Measurements from ENCODE around the gene NFATC1.

The NFATC1 gene

DNA sequence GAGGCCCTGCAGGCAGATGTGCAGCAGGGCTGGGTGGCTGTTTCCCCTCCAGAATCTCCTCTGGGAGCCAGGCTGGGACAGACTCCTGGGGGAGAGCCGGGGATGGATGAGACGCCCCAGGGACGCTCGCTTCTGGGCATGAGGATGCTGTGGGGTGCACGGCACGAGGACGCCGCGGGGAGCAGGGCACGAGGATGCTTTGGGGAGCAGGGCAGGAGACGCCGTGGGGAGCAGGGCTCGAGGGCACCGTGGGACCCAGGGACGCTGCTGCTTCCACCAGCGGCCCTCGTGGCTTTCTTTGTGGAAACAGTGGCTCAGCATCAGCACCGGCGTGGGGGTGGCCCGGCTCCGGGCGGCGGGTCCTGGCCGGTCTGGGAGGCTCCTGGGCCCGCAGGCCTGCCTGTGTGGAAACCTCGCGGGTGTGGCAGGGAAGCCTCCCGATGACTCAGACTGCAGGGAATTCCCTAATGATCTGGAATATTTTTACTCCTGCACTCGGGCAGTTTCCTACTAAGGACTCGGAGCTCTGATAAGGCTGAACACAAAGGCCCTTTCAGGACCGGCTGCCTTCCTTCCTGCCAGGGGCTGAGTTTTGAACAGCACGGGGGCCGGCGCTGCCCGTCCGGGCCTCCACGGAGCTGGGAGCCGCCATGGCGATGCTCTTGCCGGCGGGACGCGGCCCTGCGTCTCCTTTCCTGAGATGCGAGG lies 62.6 kb downstream of the NFATC1 start:
- no peak for DNase-seq (ENCODE audit: low spot score)

DNA sequence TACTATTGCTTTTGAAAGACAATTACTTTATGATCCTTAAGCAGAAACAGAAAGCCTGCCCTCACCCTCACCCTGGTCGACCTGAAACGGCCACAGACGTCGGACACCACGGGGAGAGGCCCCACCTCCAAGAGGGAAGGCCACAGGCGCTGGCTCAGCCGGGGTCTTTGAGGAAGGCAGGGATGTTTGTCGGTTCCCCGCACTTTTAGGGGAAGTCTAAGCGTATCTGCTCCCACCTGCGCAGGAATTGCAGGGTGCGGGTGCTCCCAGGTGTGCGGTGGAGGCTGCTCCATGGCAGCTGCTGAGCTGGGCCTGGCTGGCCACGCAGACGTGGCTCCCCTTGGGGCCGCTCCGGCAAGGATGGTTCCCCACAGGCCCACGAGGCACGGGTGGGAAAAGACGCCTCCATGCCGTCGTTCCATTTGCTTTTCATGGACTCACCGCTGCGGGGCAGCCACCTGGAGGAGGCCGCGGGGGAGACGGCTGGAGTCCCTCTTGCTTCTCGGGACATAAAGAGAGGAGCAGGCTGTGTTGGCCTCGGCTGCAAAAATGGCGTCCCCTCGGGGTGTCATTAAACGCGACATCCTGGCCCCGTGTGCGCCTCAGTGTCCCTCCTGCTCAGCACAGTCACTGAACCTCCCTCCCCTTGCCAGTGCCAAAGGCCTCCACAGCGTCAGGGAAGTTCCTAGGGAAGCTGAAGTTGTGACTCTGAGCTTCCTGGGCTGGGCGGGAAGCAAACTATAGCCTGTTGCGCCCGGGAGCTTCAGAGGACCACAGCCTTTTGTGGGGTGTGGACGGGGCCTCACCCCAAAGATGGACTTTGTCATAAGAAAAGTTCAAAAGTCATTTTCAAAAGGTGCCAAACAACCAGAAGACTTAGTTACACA lies 63.4 kb downstream of the NFATC1 start:
- no peak for DNase-seq (ENCODE audit: low spot score)

DNA sequence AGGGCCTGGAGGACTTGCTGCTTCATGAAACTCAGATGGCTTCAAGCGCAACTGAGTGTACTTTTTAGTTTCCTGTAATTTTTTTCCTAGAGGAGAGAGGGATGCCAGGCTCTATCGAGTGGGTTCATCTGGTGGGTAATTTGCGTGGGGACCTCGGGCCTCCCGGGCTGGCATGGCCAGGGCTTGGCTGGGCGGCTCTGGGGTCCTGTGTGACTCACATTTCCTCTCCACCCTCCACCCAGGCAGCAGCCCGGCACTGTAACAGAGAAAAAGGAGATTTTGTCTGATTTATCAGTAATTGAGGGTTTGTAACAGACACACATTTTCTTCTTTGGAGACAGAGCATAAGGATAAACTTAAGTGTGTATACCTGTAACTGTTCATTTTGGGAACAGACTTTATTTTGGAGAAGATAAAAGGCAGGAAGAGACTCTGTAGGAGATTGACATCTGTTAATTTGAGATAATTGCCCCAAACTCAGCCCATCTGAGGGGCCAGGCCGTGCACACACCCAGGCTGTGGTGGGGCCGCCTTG lies 64.3 kb downstream of the NFATC1 start:
- no peak for DNase-seq (ENCODE audit: low spot score)

GRCh38 chr18:79460481-79461300 lies 65.0 kb downstream of the NFATC1 start:
- no peak for DNase-seq (ENCODE audit: low spot score)

DNA sequence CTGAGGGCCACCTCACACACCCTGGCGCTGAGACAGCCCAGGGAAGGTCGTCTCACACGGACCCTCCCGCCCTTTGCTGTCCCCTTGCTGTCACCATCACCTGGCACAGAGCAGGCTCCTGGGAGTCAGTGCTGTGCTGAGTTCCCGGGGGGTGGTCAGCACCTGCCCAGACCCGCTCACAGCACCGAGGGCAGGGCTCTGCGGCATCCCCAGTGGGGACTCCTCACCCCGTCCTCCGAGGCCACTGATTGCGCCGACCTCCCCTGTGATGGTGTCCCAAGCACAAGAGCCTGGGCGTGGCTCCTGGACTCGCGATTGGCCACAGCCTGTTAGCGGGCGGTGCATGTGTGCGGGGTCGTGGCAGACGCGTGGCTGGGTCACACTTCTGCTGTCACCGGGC lies 65.9 kb downstream of the NFATC1 start:
- no peak for DNase-seq (ENCODE audit: low spot score)

- no peak for DNase-seq (ENCODE audit: low spot score)
Measured at GRCh38 chr18:79463424-79463960, 67.8 kb downstream of the NFATC1 start.

- no peak for DNase-seq (ENCODE audit: low spot score)
Measured at GRCh38 chr18:79465392-79465991, 69.8 kb downstream of the NFATC1 start.

DNA sequence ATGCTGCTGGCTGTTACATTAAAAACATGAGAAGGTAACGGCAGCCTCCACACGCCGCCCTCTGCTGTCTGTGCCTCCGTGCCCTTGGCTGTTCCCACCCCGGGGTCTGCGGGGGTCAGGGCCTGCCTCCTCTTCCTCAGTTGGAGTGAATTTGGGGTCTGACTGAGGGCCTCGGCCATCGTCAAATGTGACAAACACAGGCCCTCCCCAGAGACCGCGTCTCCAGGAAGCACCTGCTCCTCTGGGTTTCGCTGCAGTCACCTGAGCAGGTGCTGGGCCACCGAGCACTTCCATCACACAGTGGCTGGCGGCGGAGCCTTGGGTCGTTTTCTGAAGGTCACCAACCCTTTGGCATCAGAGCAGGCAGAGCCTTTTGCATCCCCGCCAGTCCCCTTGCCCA lies 70.9 kb downstream of the NFATC1 start:
- DNase-seq (ENCODE audit: low spot score): no peak

GRCh38 chr18:79467126-79467525 lies 71.4 kb downstream of the NFATC1 start:
- DNase-seq (ENCODE audit: low spot score): no peak

DNA sequence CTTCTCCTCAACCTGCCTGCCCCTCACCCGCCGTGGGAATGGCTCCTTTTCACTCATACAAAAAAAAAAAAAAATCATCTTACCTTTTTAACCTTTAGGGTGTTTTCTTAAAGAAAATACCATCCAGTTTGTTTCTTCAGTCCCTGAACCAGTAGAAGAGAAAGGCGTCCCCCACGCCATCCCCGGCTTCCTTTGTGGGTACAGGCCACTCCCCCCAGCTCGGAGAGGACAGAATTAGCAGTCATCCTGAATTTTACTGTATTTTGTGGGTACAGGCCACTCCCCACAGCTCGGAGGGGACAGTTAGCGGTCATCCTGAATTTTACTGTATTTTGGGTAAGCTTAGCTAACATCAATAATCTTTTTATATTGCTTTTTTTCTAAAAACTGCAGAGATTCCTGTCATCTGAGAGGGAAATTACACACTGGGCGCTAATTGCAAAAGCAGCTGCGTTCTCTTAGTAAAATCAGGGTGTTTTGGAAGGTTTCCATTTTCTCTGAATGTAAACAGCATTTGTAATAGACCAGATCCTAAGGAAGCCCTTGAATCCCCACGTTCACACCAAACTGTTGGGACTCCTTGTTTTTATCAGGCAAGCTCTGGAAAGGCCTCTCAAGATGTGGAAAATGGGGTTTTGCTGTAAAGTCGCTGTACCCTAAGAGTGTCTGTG lies 72.5 kb downstream of the NFATC1 start:
- DNase-seq (ENCODE audit: low spot score): no peak

- no peak for DNase-seq (ENCODE audit: low spot score)
Measured at GRCh38 chr18:79469309-79469708, 73.6 kb downstream of the NFATC1 start.

DNA sequence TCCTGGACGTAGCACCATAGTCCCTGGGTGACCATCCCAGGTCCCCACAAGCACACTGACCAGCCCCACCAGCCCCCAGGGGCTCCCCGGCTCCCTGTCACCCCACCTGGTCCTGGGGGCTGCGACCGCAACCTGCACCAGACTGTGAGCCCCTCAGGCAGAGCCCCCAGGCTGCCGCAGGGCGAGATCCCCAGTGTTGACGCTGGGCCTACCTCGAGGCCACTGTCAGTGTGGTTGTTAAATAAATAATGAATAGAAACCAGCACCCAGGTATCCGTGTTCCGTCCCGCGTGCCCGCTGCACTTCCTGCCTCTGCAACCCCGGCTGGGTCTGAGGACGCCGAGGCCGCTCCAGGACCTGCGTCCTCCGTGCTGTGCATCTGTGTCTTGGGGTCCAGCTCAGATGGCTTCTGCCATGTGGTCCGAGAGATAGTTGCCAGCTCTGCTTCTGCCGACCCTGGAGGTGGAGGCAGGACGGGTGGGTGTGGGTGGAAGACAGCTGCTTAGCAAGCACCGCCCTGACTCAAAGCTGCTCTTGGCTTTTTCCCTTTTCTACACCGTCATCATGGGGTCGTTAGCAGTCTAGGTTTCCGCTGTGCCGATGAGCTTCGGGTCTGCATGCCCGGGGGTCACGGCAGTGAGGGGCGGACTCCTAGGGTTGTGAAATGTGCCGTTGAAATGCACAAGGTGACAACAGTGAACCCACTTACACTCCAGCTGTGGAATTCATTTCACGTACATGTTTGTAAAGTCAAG lies 74.2 kb downstream of the NFATC1 start:
- DNase-seq (ENCODE audit: low spot score): no peak

DNA sequence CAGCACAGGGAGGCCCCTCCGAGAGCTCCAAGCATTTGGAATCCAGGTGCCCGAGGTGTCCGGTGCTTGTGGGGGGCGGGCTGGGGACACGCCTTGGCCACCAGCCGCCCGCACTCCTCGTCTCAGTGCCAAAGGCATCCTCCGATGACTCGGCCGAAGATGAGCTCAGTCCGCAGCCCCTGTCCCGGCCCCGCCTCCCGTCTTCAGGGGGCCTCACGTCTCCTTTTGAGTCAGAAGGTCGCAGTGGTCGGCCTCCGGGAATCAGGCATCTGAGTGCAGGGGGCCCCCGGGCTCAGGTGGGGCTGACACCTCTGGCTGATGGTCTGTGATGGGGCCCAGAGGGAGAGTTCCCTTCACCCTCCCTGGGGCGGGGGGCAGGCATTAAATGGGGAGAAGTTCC lies 74.8 kb downstream of the NFATC1 start:
- DNase-seq (ENCODE audit: low spot score): no peak

- no peak for DNase-seq (ENCODE audit: low spot score)
Measured at GRCh38 chr18:79471046-79471445, 75.3 kb downstream of the NFATC1 start.

DNA sequence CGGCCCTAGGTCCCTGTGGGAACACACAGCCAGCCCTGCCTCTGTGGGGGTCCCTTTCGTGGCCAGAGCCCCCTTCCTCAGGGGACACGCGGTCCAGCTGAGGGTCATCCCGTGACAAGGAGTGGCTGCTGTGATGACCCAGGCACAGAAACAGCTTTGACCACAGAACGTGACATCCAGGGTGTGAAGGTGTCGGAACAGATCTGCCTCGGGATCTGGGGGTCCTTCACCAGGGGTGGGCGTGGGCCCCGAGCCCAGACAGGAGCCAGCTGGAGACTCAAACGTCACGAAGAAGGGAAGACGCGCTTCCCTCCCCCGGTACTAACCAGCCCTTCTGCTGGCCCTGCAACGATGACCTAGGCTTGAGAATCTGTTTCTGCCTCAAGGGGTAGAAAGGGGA lies 75.9 kb downstream of the NFATC1 start:
- no peak for DNase-seq (ENCODE audit: low spot score)

DNA sequence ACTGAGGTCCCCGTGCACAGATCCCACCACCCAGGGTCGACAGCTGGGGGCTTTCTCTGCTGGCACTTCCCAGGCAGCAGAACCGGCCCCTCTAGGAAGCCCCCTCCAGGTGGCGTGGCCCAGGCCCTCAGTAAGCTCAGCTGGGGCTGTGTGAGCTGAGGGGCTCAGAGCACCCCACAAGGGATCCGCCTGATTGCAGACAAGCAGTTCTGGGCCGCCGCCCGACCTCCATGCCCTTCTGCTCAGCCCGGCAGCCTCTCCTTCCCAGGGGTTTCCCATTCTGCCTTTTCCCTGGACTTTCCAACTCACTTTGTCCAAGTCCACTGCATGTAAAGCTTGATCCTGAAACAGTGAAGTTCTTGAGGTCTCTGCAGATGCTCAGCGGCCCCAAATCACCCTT lies 76.4 kb downstream of the NFATC1 start:
- DNase-seq (ENCODE audit: low spot score): no peak

- DNase-seq (ENCODE audit: low spot score): no peak
Measured at GRCh38 chr18:79472946-79473345, 77.2 kb downstream of the NFATC1 start.

GRCh38 chr18:79476031-79476917 lies 80.5 kb downstream of the NFATC1 start:
- no peak for DNase-seq (ENCODE audit: low spot score)

DNA sequence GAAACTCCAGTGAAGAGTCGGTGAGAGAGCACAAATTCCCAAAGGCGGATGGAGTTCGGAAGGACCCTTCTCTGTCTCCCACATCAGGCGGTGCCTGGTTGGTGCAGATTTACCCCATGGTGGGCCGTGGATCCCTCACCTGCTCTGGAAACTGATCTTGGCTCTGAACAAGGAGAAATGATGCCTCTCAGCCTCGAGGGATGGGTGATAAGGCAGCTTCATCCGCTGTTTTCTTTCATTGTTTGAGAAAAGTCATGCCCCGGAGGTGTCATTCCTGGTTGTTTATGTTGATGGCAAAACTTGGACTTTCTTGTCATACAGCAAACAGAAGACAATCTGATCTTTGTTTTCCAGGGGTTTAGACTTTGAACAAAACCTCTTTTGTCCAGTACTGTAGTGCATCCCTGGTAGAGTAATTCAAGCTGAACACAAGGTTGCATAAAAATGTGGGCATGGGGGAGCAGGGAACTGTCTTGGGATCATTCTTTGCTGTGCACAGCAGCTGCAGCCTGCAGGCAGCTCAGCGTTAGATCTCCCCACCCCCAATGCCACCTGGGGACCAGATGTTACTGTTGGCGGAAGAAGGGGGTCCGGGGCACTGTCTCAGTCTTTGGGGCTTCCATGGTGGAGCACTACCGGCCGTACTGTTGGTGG lies 81.3 kb downstream of the NFATC1 start:
- no peak for DNase-seq (ENCODE audit: low spot score)

Measured in CD4-positive, alpha-beta T cell treated with Interleukin-6 at 100 ng/mL for 8 hours (primary cell).